Ureter (tissue), 1 donor: ENCODE data around the gene BCHE. TPM values are rescaled to one million over a fixed set of nuclear protein-coding genes. Genes with fewer than 3 reads are reported as not detected.
"Not testable (repeated sequence)": the region's sequence is repeated elsewhere in the genome, so short reads cannot be mapped to it uniquely, and the experiment has no call there.

ENCODE experiments used
- DNase-seq: peaks from one replicate; pipeline ENCODE4 v3.0.0-alpha.2; 2020; ENCODE audit warnings: low spot score
- total RNA-seq: library from RNA; stranded (reverse); gene quantifications from one replicate; pipeline ENCODE4 v1.2.4, GENCODE V29; 2023
- donor health status: DM: yes; HTN: yes; CAD: no.

Gene BCHE
- total RNA-seq, 1 donor from 2014 or later = 24.3 TPM

DNA sequence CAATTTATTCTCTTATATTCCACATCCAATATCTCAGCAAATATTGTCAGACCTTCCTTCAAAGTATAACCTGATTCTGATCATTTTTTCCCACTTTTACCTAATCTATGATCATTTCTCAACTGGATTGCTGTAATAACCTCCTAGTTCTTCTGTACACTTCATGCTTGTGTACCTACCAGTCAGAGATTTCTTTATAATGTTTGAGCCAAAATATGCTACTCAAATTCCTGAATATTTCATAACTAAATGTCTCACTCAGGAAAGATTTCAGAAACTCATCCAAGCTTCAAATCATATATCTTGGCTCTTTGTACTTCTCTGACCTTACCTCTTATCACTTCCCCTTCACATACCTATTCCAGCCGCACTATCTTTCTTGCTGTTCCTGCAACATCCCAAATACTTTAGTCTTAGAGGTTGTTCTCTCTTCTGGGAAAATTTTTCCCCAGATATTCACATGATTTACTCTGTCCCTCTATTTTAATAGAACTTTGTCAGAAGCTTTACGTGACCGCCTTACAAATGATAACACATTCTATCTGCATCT is 20.0 kb downstream of the BCHE start:
- DNase-seq = no peak

DNA sequence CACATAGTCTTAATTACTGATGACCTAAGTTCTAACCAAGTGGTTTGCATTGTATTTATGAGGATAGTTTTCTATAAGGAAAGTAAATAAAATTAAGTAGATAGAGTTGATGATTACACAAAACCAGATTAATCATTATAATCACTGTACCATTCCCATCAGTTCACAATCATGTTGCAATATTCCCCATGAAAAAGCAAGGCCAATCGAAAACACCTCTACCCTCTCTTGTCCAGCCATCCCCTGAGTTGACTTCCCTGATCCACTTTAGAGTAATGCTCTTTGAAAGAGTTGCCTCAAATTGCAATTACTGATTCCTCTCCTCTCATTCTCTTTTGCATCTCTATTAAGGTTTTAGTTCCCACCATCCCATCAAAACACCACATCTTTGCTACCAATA is 21.0 kb downstream of the BCHE start:
- no peak for DNase-seq

DNA sequence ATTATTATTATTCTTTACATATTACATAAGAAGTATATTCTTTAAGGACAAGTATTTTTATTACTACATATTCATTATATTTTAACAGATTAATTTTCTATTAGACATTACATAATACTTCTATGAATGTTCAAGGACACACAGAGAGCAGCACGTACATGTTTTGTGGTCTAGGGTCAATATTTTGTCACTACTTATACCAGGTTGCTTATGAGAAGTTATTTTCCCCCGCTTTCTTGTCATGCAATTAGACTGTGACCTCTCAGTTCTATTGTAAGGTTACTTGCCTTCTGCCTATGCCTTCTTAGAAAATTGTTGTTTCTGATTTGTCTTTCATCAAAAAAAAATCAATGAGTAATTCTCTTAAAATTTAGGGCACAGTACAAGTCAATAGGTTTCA is 21.5 kb downstream of the BCHE start:
- no peak for DNase-seq

DNA sequence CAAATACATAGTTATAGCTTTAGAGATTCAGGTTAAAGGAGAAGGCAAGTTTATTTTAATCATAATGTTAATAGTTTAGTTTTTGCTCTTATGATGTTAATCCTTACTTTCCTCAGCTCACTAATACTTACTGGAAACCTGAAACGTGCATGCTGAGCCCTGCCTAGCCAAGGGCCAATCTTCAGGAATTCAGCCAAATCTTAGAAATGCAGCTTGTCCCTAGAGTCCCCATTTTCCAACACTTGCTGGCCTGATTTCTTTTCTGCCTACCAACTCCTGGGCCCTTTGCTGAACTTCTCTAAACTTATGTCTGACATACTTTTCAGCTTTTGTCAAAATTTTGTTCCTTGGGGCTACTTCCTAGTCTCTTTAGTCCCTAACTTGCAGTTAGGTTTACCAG is 22.8 kb downstream of the BCHE start:
- no peak for DNase-seq

DNA sequence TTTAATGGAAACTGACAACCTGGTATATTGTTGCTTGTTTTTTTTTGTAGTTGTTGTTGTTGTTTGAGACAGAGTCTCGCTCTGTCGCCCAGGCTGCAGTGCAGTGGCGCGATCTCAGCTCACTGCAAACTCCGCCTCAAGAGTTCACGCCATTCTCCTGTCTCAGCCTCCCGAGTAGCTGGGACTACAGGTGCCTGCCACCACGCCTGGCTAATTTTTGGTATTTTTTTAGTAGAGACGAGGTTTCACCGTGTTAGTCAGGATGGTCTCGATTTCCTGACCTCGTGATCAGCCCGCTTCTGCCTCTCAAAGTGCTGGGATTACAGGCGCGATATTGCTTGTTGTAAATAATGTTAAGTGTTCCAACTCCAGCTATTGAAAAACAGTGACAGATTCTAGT is 29.3 kb downstream of the BCHE start:
- DNase-seq = not testable (repeated sequence)

DNA sequence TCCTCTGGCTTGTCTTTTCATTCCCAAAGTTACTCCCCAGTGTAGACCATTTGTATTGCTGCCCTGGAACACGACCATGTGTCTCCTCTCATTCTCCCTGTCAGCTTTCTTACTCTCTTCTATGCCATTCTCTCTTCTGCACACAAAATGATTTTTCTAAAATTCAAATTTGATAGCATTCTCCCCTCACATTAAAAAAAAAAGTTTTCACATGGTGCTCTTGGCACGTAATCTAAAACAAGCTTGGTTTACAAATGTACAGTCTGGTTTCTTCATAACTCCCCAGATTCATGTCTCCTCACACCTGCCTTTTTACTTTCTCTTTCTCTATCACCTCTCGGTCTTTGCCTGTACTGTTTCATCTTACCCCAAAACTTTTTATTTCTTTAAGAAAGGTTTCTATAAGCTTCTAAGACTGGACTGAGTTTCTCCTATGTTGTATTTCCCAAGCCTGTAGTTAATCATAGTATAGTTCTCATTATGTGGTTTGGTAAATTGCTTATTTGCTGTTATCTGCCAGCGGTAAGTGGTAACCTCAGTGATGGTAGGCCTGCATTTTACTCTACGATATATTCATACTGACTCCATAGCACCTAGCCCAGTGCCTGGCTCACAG is 31.2 kb downstream of the BCHE start:
- no peak for DNase-seq

DNA sequence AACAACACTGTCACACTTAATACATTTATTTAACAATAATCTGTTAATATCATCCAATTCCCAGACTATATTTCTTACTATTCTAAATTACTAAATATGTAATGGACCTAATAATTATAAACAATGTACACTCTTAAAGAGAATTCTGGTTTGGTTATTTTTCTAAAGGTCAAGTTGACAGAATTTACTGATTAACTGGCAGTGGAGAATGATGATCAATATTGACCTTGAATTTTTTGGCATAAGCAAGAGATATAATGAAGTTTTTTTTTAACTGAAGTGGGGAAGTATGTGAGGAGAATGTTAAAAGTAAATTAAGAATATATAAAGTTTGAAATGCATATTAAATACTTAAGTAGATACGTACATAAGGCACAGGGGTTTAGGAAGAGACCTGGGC is 33.8 kb downstream of the BCHE start:
- no peak for DNase-seq

DNA sequence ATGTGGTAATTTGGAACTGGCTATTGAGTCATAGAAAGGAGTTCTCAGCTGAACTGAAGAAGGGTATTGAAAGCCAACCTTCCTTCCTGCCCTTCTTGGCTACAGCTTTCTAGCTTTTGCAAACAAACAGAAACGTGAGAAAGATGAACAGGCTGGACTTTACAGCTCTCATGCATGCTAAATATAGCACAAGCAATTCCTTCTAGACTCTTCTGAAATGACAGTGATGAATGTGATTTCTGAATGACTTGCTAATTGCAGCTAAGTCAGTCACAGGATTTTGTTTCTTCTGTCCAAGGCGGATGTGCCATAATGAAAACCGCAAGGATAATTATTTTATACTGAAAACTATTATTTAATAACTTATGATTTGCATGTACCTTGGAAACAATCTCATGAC is 36.3 kb downstream of the BCHE start:
- no peak for DNase-seq

DNA sequence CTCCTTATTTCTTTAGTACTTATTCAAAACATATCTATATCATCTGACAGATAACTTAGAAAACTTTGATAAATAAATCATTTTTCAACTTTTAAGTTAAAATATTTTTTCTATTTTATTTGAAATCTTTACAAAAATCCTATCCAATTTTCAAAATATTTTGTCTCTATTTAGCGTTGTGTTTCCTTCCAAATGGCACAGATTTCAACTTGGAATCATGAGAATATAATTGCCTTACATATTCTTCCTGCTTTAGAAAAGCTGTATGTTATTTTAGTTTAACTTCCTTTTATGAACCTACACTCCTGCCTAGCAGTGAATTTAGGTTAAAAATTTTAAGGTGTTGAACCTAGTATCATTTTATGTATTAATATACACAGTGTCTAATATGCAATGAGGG is 38.2 kb downstream of the BCHE start:
- no peak for DNase-seq

DNA sequence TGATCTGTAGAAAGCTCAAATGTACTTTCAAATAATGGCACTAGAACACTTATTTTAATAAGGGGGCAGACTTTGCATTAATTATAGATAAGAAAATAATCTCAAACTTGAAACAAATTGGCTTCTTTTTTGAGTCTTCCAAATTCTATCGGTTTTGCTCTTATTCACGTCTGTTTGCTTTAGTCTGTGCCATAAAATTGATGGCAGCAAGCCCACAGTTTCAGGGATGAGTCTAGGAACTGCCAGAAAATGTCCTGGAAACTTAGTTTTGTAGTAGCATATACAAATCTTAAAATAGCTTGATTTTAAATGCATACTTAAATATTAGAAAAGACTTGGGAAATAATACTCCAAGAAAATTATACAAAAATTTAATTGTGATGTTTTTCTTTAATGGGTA is 39.7 kb downstream of the BCHE start:
- DNase-seq = no peak

DNA sequence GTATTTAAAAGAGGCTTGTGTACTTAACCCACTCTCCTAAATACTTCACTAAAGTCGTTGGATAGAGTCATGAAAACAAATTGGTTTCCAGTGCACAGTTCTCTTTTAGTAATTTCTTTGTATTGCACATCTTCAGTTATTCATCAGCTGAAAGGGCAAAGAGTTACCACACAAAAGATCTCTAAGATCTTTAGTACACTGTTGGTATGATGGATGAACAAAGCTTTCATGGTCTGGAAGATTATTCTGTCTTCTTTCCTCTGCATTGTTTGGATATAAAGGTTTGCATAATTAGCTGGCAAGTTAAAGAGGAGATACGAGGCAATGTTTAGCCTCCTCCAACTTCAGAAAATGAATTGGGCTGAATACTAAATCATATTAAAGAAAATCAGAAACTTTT is 40.5 kb downstream of the BCHE start:
- no peak for DNase-seq

DNA sequence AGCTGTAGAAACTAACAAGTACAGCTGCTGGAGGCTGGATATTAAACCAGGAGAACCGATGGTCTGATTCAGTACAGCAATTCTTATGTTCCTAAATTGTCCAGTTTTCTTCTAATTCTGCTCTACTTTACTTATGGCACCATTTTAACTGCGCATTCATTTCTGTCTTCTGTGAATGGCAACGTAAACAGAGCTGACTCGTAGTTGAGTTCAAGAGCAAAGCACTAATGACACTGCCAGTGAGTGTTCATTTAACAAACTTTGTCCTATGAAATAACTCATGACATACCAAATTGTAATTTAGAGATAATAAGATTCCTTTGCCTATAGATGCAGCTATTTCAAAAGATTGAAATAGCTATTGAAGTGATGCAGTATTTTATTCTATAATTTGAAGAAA is 48.7 kb downstream of the BCHE start:
- DNase-seq = no peak

DNA sequence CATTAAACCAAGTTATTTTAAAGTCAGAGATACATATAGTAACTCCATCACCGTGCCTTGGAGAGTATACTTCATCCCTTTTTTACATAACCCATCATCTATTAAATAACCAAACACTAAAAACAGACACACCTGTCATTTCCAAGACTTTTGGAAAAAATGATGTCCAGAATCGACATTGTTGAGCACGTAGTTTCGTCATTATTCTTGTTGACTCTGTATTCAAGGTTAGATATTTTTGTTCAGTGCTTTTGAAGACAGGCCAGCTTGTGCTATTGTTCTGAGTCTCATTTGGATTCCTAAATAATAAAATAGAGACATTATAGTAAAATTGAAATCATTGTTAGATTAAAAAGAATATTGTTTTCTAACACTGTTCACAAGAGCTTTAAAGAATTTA is 51.2 kb downstream of the BCHE start:
- no peak for DNase-seq

DNA sequence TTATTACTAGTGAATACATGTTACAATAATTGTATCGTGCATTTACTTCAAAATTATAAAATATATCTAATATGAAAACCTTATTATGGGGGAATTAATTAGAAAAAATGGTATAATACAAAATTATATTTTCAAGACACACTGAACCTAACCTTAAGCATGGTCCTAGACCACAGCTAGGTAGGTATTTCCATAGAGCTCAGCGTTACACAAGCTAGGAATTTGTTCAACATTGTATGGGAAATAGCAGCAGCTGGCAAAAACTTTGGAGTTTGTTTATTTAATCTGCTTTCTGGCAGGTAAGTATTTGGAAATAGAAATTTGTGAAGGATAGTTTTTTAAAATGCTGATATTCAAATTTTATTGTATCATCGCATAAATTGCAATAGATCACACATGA is 52.9 kb downstream of the BCHE start:
- no peak for DNase-seq

DNA sequence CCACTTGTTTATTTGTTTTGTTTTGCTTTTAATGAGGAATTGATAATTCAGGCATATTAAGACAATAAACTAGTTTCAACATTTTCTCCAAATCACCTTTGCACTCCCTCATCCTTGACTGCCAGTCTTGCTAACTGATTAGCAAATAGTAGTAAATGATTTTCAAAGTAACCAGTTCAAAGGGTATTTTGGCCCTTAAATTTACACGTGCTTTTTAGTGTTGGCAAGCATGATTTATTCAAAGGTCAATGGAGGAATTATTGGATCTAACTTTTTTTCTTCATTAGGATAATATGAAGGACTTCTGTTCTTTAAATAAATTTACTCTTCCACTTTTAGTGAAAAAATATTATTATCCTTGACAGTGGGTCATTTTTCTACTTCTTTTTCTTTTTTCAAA is 53.8 kb downstream of the BCHE start:
- DNase-seq = no peak

DNA sequence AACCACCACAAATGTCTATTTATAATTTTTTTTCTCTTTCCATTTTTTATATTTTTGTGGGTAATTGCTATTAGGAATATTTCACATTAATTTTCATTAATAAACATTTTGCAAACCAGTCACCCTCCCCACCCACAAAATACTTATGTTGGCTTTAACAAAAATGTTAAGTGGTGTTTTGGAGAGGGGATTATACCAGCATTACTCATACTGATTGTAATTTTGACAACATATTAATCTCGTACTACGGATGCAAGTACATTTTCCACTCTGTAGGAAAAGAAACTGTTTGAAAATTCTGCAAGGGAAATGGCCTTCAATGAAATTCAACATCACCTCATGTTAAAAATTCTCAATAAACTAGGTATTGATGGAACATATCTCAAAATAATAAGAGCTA is 58.3 kb downstream of the BCHE start:
- no peak for DNase-seq

DNA sequence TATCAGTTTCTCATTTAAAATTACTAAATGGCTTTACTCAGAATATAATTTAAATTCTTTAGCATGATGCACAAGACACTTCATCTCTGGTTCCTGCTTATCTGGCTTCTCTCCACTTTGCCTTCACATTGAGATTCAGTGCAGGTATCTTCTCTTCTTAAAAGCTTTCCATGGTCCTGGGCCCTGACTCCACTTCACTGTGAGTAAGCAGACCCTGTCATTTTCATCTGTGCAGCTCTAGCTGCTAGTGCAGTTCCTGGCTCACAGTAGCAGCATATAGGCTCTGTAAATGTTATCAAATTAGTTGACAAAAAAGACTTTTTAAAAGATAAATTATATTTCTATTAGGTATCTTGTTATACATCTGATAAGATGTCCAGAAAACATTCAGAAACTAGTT is 58.8 kb downstream of the BCHE start:
- DNase-seq = no peak

DNA sequence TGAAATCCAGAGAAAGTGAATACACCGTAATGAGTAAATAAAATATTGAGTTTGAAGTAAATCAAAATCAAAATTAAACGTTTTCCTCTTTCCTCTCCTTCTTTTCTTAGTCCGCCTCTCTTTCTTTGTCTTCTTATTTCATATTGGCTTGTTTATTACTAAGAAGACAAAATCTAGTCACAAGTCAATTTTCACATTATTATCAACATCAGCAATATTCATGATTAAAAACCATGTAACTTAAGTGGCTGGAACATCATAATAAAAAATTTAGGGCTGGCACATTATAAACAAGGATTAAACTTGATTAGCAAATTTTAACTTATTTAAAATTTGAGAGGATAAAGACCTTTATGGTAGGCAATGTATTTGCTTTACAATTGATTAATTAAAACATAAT is 61.4 kb downstream of the BCHE start:
- DNase-seq = no peak

DNA sequence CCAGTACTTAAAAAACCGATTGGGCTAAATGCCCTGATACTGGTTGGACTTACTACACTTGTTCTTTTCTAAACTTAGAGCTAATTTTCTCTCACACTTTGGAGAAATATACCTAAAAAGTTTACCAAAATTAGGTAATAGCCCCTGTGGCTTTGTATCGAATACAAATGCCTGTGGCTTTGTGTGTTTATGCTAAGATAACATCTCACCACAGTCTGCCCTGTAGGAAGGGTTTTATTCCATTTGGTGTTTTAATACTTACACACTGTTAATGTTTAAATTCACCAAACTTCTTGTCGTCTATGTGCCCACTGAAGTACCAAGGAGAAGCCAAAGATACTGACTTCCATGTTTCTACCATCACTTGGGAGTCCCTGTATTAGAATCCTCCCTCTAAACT is 66.4 kb downstream of the BCHE start:
- no peak for DNase-seq

DNA sequence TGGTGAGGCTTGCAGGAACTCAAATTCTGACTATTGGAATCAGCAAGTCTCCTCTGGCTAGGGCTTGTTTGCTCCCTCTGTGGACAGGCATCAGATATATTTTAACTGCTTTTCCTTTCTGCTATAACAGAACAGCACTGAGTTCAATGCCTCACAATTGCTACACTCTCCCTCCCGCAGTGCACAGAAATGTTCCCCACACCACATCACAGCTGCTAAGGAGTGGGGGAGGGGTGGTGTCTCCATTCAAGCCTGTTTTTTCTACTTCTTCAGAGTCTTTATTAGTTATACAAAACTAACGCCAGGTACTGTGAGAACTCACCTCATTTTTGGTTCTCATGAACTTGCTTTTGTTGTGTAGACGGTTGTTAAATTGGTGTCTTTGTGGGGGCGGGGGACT is 68.5 kb downstream of the BCHE start:
- no peak for DNase-seq

DNA sequence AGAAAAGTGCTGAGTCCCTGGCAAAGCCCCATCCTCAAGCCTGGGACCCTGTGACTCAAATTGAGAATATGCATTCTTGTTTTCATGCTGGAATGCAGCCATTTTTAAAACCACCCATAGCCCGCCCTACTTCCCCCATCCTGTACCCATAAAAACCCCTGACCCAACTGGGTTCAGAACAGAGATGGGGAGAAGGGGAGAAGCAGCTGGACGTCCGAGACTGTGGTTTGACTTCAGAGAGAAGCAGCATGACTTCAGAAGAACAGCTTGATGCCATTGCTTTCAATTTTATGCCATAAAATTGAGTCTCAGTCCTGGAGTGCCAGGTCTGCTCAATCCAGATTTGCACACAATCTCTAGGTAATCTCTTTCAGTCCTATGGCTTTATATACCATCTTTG is 78.2 kb downstream of the BCHE start:
- no peak for DNase-seq

DNA sequence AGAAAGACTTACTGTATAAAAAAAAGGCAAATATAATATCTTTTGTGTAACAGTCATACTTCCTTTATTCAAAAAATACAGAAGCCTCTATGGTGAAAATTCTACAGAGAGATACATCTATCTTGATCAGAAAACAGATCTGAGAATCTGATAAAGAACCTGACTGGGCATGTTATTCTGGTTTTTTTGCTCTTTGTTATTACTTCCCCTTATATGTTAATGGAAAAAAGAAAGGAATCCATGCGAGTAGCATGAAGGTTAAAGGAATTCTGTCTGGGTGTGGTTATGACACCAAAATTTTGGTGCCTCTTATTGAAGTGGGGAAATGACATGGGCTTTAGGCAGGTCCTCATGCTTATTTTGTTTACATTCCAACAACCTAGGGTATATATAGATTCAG is 81.7 kb downstream of the BCHE start:
- no peak for DNase-seq

DNA sequence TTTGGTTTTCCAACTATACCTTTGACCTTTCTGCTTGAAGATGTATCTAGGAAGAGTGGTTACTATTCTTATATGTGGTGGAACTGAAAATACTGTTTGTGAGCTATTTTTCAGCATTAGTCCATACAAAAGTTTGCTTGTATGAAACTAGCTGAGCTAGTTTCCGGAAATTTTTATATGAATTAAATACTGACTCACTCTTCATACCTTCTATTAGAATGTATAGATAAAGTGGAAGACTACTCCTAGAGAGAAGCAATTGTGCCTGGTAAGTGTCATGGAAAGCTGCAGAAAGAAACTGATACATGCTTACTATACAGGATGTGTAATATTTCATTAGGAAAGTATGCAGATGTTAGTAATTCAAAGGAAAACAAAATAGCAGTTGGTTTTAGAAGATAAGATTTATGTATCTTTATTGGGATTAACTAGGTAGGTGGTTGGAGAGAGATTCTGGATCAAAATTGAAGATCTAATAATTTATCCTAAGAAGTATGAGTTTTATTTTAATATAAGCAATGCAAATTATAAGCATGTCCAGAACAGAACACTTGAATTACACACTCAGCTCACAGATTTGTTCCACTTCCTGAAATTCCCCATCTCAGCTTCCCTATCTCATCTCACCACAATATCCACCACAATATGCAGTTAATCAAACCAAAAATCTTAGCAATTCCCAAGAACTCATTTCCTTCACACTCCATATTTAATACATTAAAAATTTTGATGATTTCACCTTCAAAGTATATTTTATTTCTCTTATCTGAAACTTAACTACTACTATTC is 82.8 kb downstream of the BCHE start:
- no peak for DNase-seq

DNA sequence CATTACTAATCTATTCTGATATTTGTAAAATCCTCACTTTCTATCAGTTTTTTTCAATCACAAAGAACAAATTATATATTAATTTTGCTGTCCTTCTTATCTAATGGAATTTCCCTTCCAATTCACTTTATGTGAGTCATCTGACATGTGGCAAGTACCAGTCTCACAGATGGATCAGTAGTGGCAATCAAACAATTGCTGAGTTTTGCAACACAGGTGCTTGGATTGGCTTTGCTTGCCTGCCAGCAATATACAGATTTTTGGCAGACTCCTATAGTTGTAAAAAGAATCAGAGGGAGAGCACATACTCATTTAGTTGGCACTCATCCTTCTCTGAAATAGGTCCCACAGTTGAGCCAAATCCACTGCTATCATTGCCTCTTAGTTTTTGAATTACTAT is 83.7 kb downstream of the BCHE start:
- no peak for DNase-seq
